H9 (cell line): ENCODE results near the gene ABHD12. TPM values are rescaled to one million over a fixed set of nuclear protein-coding genes. Genes with fewer than 3 reads are reported as not detected.

Source experiments
- DNase-seq: peaks from one replicate; pipeline ENCODE4 v3.0.0-alpha.2; 2017
- H2AFZ ChIP-seq: one replicate; pipeline ENCODE4 v1.6.1; 2013; ENCODE audit warnings: mild to moderate bottlenecking, low read length, control low read depth, moderate library complexity
- H2AK5ac ChIP-seq: 2 replicates; pipeline ENCODE4 v1.6.1; 2013; ENCODE audit warnings: low read length, control low read depth, mixed read lengths; ENCODE audit not compliant: insufficient read length
- H2BK120ac ChIP-seq: one replicate; pipeline ENCODE4 v1.6.1; 2013; ENCODE audit warnings: low read depth, mild to moderate bottlenecking, low read length, control low read depth, inconsistent platforms; ENCODE audit not compliant: poor library complexity, severe bottlenecking
- H2BK12ac ChIP-seq: 2 replicates; pipeline ENCODE4 v1.6.1; 2013; ENCODE audit warnings: low read length, control low read depth, mixed read lengths, low read depth; ENCODE audit not compliant: insufficient read length
- H2BK15ac ChIP-seq: 2 replicates; pipeline ENCODE4 v1.6.1; 2013; ENCODE audit warnings: low read depth, low read length, control low read depth
- H2BK20ac ChIP-seq: one replicate; pipeline ENCODE4 v1.6.1; 2013; ENCODE audit warnings: low read depth, mild to moderate bottlenecking, low read length, control low read depth, inconsistent platforms; ENCODE audit not compliant: poor library complexity, severe bottlenecking
- H2BK5ac ChIP-seq: 2 replicates; pipeline ENCODE4 v1.6.1; 2013; ENCODE audit warnings: low read length, control low read depth, mixed read lengths; ENCODE audit not compliant: insufficient read length
- H3K14ac ChIP-seq: 2 replicates; pipeline ENCODE4 v1.6.1; 2013; ENCODE audit warnings: low read length, control low read depth; ENCODE audit not compliant: insufficient read depth
- H3K18ac ChIP-seq: 2 replicates; pipeline ENCODE4 v1.6.1; 2013; ENCODE audit warnings: low read depth, mild to moderate bottlenecking, mixed read lengths, low read length, control low read depth; ENCODE audit not compliant: insufficient read length
- H3K23ac ChIP-seq: 2 replicates; pipeline ENCODE4 v1.6.1; 2013; ENCODE audit warnings: low read length, control low read depth, mixed read lengths, low read depth; ENCODE audit not compliant: insufficient read length
- H3K23me2 ChIP-seq: 2 replicates; pipeline ENCODE4 v1.6.1; 2013; ENCODE audit warnings: low read depth, mild to moderate bottlenecking, mixed read lengths, low read length, control low read depth; ENCODE audit not compliant: insufficient read length, poor library complexity, severe bottlenecking
- H3K27ac ChIP-seq: 2 replicates; pipeline ENCODE4 v1.5.1; 2013; ENCODE audit warnings: low read length, control low read depth, mixed read lengths, low read depth; ENCODE audit not compliant: insufficient read length
- H3K27me3 ChIP-seq: 2 replicates; pipeline ENCODE4 v1.6.1; 2013; ENCODE audit warnings: low read length, control low read depth, inconsistent platforms; ENCODE audit not compliant: insufficient read depth
- H3K4ac ChIP-seq: 2 replicates; pipeline ENCODE4 v1.6.1; 2013; ENCODE audit warnings: low read depth, mild to moderate bottlenecking, control low read depth, inconsistent platforms, low read length, moderate library complexity
- H3K4me1 ChIP-seq: 2 replicates; pipeline ENCODE4 v1.6.1; 2013; ENCODE audit warnings: low read length, control low read depth, inconsistent platforms; ENCODE audit not compliant: insufficient read depth
- H3K4me2 ChIP-seq: 2 replicates; pipeline ENCODE4 v1.6.1; 2013; ENCODE audit warnings: low read length, control low read depth, mixed read lengths; ENCODE audit not compliant: insufficient read length, insufficient read depth
- H3K56ac ChIP-seq: 2 replicates; pipeline ENCODE4 v1.6.1; 2013; ENCODE audit warnings: low read depth, mild to moderate bottlenecking, mixed read lengths, low read length, control low read depth; ENCODE audit not compliant: insufficient read length
- H3K79me1 ChIP-seq: 2 replicates; pipeline ENCODE4 v1.6.1; 2013; ENCODE audit warnings: low read depth, mild to moderate bottlenecking, moderate library complexity, low read length, control low read depth, inconsistent platforms; ENCODE audit not compliant: insufficient read depth, poor library complexity, severe bottlenecking
- H3K79me2 ChIP-seq: 2 replicates; pipeline ENCODE4 v1.6.1; 2013; ENCODE audit warnings: low read length, control low read depth, inconsistent platforms; ENCODE audit not compliant: insufficient read depth
- H3K9ac ChIP-seq: 2 replicates; pipeline ENCODE4 v1.6.1; 2013; ENCODE audit warnings: low read length, control low read depth, mixed read lengths; ENCODE audit not compliant: insufficient read length; ENCODE audit errors: extremely low read depth
- H3K9me3 ChIP-seq: one replicate; pipeline ENCODE4 v1.6.1; 2013; ENCODE audit warnings: low read depth, low read length, inconsistent platforms; ENCODE audit not compliant: control insufficient read depth
- H3T11ph ChIP-seq: one replicate; pipeline ENCODE4 v1.6.1; 2013; ENCODE audit warnings: mild to moderate bottlenecking, low read length, control low read depth, inconsistent platforms
- H4K20me1 ChIP-seq: one replicate; pipeline ENCODE4 v1.6.1; 2013; ENCODE audit not compliant: control insufficient read depth, insufficient read length, insufficient read depth
- H4K5ac ChIP-seq: 2 replicates; pipeline ENCODE4 v1.6.1; 2013; ENCODE audit warnings: low read depth, mild to moderate bottlenecking, mixed read lengths, low read length, control low read depth; ENCODE audit not compliant: insufficient read length
- H4K8ac ChIP-seq: replicated peaks from 2 replicates; pipeline ENCODE4 v1.6.1; 2013; ENCODE audit warnings: low read length, control low read depth, mixed read lengths, low read depth; ENCODE audit not compliant: insufficient read length
- H4K91ac ChIP-seq: 2 replicates; pipeline ENCODE4 v1.6.1; 2013; ENCODE audit warnings: low read depth, mild to moderate bottlenecking, moderate library complexity, mixed read lengths, low read length, control low read depth; ENCODE audit not compliant: insufficient read length
- H3K27ac Mint-ChIP-seq, 3 experiments: 2 replicates in 2 of 3; 3 replicates in 1 of 3; pipeline ENCODE4 v1.8.0; 2020 to 2021; ENCODE audit warnings: mixed read lengths in 3 of 3, mild to moderate bottlenecking in 1 of 3, moderate library complexity in 1 of 3
- H3K27me3 Mint-ChIP-seq: 2 replicates; pipeline ENCODE4 v1.8.0; 2021; ENCODE audit warnings: low read depth, mild to moderate bottlenecking, moderate library complexity, mixed read lengths
- H3K36me3 Mint-ChIP-seq, 3 experiments: 2 replicates in 2 of 3; 3 replicates in 1 of 3; pipeline ENCODE4 v1.8.0; 2020 to 2021; ENCODE audit warnings: low read depth in 3 of 3, mixed read lengths in 3 of 3; ENCODE audit not compliant: insufficient read depth in 1 of 3
- H3K4me1 Mint-ChIP-seq, 2 experiments: 2 replicates each; pipeline ENCODE4 v1.8.0; 2020; ENCODE audit warnings: mixed read lengths in 2 of 2
- H3K4me3 Mint-ChIP-seq, 2 experiments: 2 replicates in 1 of 2; 3 replicates in 1 of 2; pipeline ENCODE4 v1.8.0; 2020 to 2021; ENCODE audit warnings: mild to moderate bottlenecking in 2 of 2, mixed read lengths in 2 of 2, moderate library complexity in 1 of 2
- H3K9me3 Mint-ChIP-seq, 2 experiments: 2 replicates in 1 of 2; 3 replicates in 1 of 2; pipeline ENCODE4 v1.8.0; 2020; ENCODE audit warnings: mild to moderate bottlenecking in 2 of 2, mixed read lengths in 2 of 2, moderate library complexity in 1 of 2
- WGBS: extraction: QIAGEN DNeasy Blood & Tissue Kit; methylation state at CpG from one replicate; pipeline ENCODE4 v1.1.7; 2013; ENCODE audit warnings: missing lambda C conversion rate, low lambda C conversion rate, mixed read lengths; ENCODE audit not compliant: insufficient read length; ENCODE audit errors: extremely low coverage; 5-methylcytosine and 5-hydroxymethylcytosine counted together
- total RNA-seq: library from RNA; stranded (reverse); gene quantifications from 2 replicates; pipeline ENCODE4 v1.2.1, GENCODE V29; 2021
- TF ChIP-seq, protein P1 (sequence below): fragments of 200-600 bp; sonication (generic); conservative IDR thresholded peaks from 3 replicates; pipeline ENCODE4 v1.8.0; 2021; ENCODE audit warnings: antibody characterized with exemption, mild to moderate bottlenecking

Gene ABHD12
- total RNA-seq, 1 experiment from 2014 or later = 54.4 TPM

DNA sequence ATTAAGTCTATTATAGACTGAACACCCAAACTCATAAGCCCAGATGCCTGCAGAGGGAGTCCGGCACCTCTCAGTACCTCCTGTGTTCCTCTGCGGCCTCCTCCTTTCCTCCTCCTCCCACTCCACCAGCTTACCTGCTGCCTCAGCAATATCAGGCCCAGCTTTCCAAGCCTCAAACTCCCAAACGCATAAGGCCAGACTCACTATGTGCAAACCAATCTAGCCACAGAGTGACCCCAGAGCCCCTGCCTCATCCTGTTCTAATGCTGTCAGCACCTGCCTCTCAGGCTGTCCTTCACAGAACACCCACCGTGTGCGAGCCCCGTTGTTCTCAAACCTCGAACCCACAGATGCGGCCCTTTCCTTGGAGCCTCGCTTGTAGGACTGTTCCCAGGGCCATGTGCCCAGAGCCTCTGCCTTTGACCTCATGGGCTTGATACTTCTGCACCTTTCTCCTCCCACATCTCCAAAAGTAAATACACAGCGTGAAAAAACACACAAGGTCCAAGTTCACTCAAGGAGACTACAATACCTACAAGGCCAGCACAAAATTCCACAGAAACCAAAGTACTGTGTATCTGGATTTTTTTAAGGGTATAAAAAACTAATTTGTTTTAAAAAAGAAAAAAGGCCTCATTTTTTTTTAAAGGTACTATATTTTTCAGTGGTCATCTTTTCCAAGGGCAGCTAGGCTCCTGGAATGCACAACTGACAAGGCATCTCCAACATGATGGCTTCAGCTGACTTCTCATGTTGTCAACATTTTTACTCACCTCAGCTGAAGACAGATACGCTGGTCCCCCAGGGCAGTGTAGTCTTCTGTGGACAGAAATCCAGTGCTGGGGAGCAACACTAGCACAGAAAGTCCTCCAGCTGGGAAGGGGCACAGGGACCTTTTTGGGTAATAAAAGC, 52.3 kb downstream of the ABHD12 start:
- Histone ChIP-seq H2AFZ (no peak overlapping the region), H3K4me2 (no peak overlapping the region), H3K14ac (no peak overlapping the region), H3K18ac (no peak overlapping the region), H4K5ac (no peak overlapping the region), H2BK15ac (no peak overlapping the region), H3K23ac (no peak overlapping the region), H4K20me1 (no peaks in the 10 kb centered on the region), H2AK5ac (no peak overlapping the region), H3K56ac (no peak overlapping the region), H3K23me2 (no peaks in the 10 kb centered on the region), H2BK120ac (no peak overlapping the region), H4K91ac (no peak overlapping the region), H3K27ac (no peak overlapping the region), H3K79me1 (peaks cover 7% of the 10 kb centered on the region), H3K9ac (no peak overlapping the region), H2BK20ac (no peak overlapping the region), H3K27me3 (no peaks in the 10 kb centered on the region), H3K79me2 (no peaks in the 10 kb centered on the region; the same call in 1 of the 2 replicates), H2BK5ac (no peak overlapping the region), H3K4me1 (peaks cover 3% of the 10 kb centered on the region), H4K8ac (no peak overlapping the region), H3T11ph (no peak overlapping the region), H3K4ac (no peak overlapping the region), H3K9me3 (no peaks in the 10 kb centered on the region), H2BK12ac (no peak overlapping the region)
- Mint-ChIP-seq H3K4me1 (peaks cover 20% of the 10 kb centered on the region in 2 experiments), H3K27me3 (no peaks in the 10 kb centered on the region), H3K27ac (peak overlapping the region; percentile 1 to 91 (median 46); a peak in 5 of 7 replicates), H3K36me3 (peaks cover 14 to 17% (median 14%) of the 10 kb centered on the region in 3 experiments), H3K9me3 (peaks cover 2 to 4% of the 10 kb centered on the region in 2 experiments; a peak in 4 of 5 replicates), H3K4me3 (no peak overlapping the region)
- DNase-seq = peak; percentile 9
- whole genome bisulfite sequencing = no CpG with 5 or more reads among the region's 11 CpGs
- TF ChIP-seq, protein P1, sequence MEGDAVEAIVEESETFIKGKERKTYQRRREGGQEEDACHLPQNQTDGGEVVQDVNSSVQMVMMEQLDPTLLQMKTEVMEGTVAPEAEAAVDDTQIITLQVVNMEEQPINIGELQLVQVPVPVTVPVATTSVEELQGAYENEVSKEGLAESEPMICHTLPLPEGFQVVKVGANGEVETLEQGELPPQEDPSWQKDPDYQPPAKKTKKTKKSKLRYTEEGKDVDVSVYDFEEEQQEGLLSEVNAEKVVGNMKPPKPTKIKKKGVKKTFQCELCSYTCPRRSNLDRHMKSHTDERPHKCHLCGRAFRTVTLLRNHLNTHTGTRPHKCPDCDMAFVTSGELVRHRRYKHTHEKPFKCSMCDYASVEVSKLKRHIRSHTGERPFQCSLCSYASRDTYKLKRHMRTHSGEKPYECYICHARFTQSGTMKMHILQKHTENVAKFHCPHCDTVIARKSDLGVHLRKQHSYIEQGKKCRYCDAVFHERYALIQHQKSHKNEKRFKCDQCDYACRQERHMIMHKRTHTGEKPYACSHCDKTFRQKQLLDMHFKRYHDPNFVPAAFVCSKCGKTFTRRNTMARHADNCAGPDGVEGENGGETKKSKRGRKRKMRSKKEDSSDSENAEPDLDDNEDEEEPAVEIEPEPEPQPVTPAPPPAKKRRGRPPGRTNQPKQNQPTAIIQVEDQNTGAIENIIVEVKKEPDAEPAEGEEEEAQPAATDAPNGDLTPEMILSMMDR = no peak
